ACC112 (cell line): ENCODE results near the gene CCDC120.

ENCODE experiments used
- H2AFZ ChIP-seq: fragments of 200-600 bp; sonication (generic); one replicate; pipeline ENCODE4 v1.6.0; 2017; ENCODE audit warnings: antibody characterized with exemption, low read length; ENCODE audit not compliant: unreplicated experiment
- H3K27ac ChIP-seq: fragments of 200-600 bp; sonication (generic); 2 replicates; pipeline ENCODE4 v1.5.1; 2014; ENCODE audit warnings: low read depth, mild to moderate bottlenecking, antibody characterized with exemption, low read length, moderate library complexity
- H3K27me3 ChIP-seq: fragments of 200-600 bp; sonication (generic); 2 replicates; pipeline ENCODE4 v1.6.1; 2014; ENCODE audit warnings: mild to moderate bottlenecking, antibody characterized with exemption, low read length, moderate library complexity, mixed read lengths; ENCODE audit not compliant: insufficient read depth
- H3K36me3 ChIP-seq: fragments of 200-600 bp; sonication (generic); 2 replicates; pipeline ENCODE4 v1.6.1; 2016; ENCODE audit warnings: mild to moderate bottlenecking, antibody characterized with exemption, low read length, moderate library complexity, mixed read lengths; ENCODE audit not compliant: insufficient read depth
- H3K4me1 ChIP-seq: fragments of 200-600 bp; sonication (generic); one replicate; pipeline ENCODE4 v1.6.1; 2016; ENCODE audit warnings: low read length, mixed read lengths; ENCODE audit not compliant: insufficient read depth, unreplicated experiment, control insufficient read depth
- H3K4me3 ChIP-seq: fragments of 200-600 bp; sonication (generic); 2 replicates; pipeline ENCODE4 v1.5.1; 2014; ENCODE audit warnings: mild to moderate bottlenecking, low read depth, low read length
- H3K79me2 ChIP-seq: fragments of 200-600 bp; sonication (generic); one replicate; pipeline ENCODE4 v1.6.0; 2016; ENCODE audit warnings: low read length; ENCODE audit not compliant: control insufficient read depth, unreplicated experiment, insufficient read depth

The CCDC120 gene

GRCh38 chrX:49042581-49043219, 16.1 kb upstream of the CCDC120 start:
- Histone ChIP-seq H3K27ac (peak overlapping the region; percentile 92), H3K4me3 (peak overlapping the region; percentile 93), H3K27me3 (no peaks in the 10 kb centered on the region)

GRCh38 chrX:49043220-49043986, 15.4 kb upstream of the CCDC120 start, which contains the start of gene TFE3:
Gene TFE3 (minus strand): TSS chrX:49043357. CDS start chrX:49043226, 131 bp downstream.
- H2AFZ ChIP-seq = no peak within 1 kb of the TSS
- peaks cover 37% of the 10 kb centered on the region for H3K79me2 ChIP-seq
- peak within 1 kb of the TSS; percentile 92 for H3K27ac ChIP-seq
- no peaks in the 10 kb centered on the region for H3K27me3 ChIP-seq
- peaks cover 12% of the 10 kb centered on the region for H3K4me1 ChIP-seq
- H3K4me3 ChIP-seq = peak within 1 kb of the TSS; percentile 93
- no peaks in the 10 kb centered on the region for H3K36me3 ChIP-seq

More at GRCh38 chrX:49042581-49043219, 16.1 kb upstream of the CCDC120 start:
- peaks cover 17% of the 10 kb centered on the region for H3K4me1 ChIP-seq
- peaks cover 38% of the 10 kb centered on the region for H3K79me2 ChIP-seq
- H2AFZ ChIP-seq = no peak overlapping the region
- H3K36me3 ChIP-seq = no peaks in the 10 kb centered on the region

- H3K79me2 ChIP-seq = peaks cover 32% of the 10 kb centered on the region
- peak overlapping the region; percentile 16; the same call in 1 of the 2 replicates for H3K27ac ChIP-seq
- H3K4me1 ChIP-seq = peaks cover 7% of the 10 kb centered on the region
- H3K27me3 ChIP-seq = no peaks in the 10 kb centered on the region
- no peaks in the 10 kb centered on the region for H3K36me3 ChIP-seq
- no peak overlapping the region for H2AFZ ChIP-seq
- peak overlapping the region; percentile 60 for H3K4me3 ChIP-seq
Observed at GRCh38 chrX:49043987-49044281, 14.9 kb upstream of the CCDC120 start.

- no peaks in the 10 kb centered on the region for H3K27me3 ChIP-seq
- H3K79me2 ChIP-seq = no peaks in the 10 kb centered on the region
- H3K36me3 ChIP-seq = no peaks in the 10 kb centered on the region
- H2AFZ ChIP-seq = peak overlapping the region; percentile 93
- H3K27ac ChIP-seq = no peak overlapping the region
- H3K4me1 ChIP-seq = no peaks in the 10 kb centered on the region
- H3K4me3 ChIP-seq = peak overlapping the region; percentile 81
Observed at GRCh38 chrX:49053223-49054072, 5.4 kb upstream of the CCDC120 start.

- Histone ChIP-seq H3K79me2 (no peaks in the 10 kb centered on the region), H3K4me1 (no peaks in the 10 kb centered on the region), H3K27ac (no peak overlapping the region), H3K4me3 (peak overlapping the region; percentile 81), H3K36me3 (no peaks in the 10 kb centered on the region), H3K27me3 (no peaks in the 10 kb centered on the region), H2AFZ (no peak overlapping the region)
Observed at GRCh38 chrX:49054073-49054762, 4.6 kb upstream of the CCDC120 start.

GRCh38 chrX:49059201-49059600, 402 bp downstream of the CCDC120 start:
- Histone ChIP-seq H3K27ac (no peak overlapping the region), H3K27me3 (no peaks in the 10 kb centered on the region)

GRCh38 chrX:49059681-49060085, 884 bp downstream of the CCDC120 start:
- no peaks in the 10 kb centered on the region for H3K36me3 ChIP-seq
- no peak overlapping the region for H2AFZ ChIP-seq
- no peaks in the 10 kb centered on the region for H3K27me3 ChIP-seq
- no peaks in the 10 kb centered on the region for H3K4me1 ChIP-seq
- no peak overlapping the region for H3K4me3 ChIP-seq
- no peak overlapping the region for H3K27ac ChIP-seq
- no peaks in the 10 kb centered on the region for H3K79me2 ChIP-seq

More at GRCh38 chrX:49059201-49059600, 402 bp downstream of the CCDC120 start:
- H3K36me3 ChIP-seq = no peaks in the 10 kb centered on the region
- no peak overlapping the region for H2AFZ ChIP-seq
- H3K4me1 ChIP-seq = no peaks in the 10 kb centered on the region
- no peaks in the 10 kb centered on the region for H3K79me2 ChIP-seq
- H3K4me3 ChIP-seq = no peak overlapping the region

GRCh38 chrX:49060914-49061313, 2.1 kb downstream of the CCDC120 start:
- Histone ChIP-seq H3K79me2 (no peaks in the 10 kb centered on the region), H3K4me3 (no peak overlapping the region), H3K27me3 (no peaks in the 10 kb centered on the region), H2AFZ (no peak overlapping the region), H3K36me3 (no peaks in the 10 kb centered on the region), H3K4me1 (no peaks in the 10 kb centered on the region), H3K27ac (no peak overlapping the region)

- Histone ChIP-seq H3K27ac (no peak overlapping the region), H3K4me3 (no peak overlapping the region), H2AFZ (no peak overlapping the region), H3K79me2 (no peaks in the 10 kb centered on the region), H3K27me3 (no peaks in the 10 kb centered on the region), H3K4me1 (no peaks in the 10 kb centered on the region), H3K36me3 (no peaks in the 10 kb centered on the region)
Observed at GRCh38 chrX:49061490-49061889, 2.7 kb downstream of the CCDC120 start.

GRCh38 chrX:49061916-49062315, 3.1 kb downstream of the CCDC120 start:
- Histone ChIP-seq H2AFZ (no peak overlapping the region), H3K36me3 (no peaks in the 10 kb centered on the region), H3K27me3 (no peaks in the 10 kb centered on the region), H3K4me1 (no peaks in the 10 kb centered on the region), H3K79me2 (no peaks in the 10 kb centered on the region), H3K27ac (no peak overlapping the region), H3K4me3 (no peak overlapping the region)
